Pancreas (tissue), 10 donors: Measurements from ENCODE around the gene SLC12A4. TPM values are rescaled to one million over a fixed set of nuclear protein-coding genes. Genes with fewer than 3 reads are reported as not detected.
A peak's percentile ranks its signal among the peaks of the same experiment; 100 is the strongest.
"Not testable (repeated sequence)": the region's sequence is repeated elsewhere in the genome, so short reads cannot be mapped to it uniquely, and the experiment has no call there.

Experiments used
- ATAC-seq, 4 donors: fragments of 200-7000 bp; cut with Tn5 transposase; one replicate each; pipeline versions ENCODE4 v1.8.0 to v1.9.1; 2020; ENCODE audit warnings: mild to moderate bottlenecking in 4 of 4, moderate library complexity in 4 of 4
- DNase-seq, 6 donors: peaks; one replicate each; pipeline ENCODE4 v3.0.0-alpha.2; 2020
- FAIRE-seq: peaks from 2 replicates; lab custom pipeline; 2012; peaks lifted over from hg19 to GRCh38; lab: Jason Lieb, UNC
- H3K27ac ChIP-seq, 4 donors: fragments of 200-600 bp; sonication (generic); 1 replicate in 3 of 4; 2 replicates in 1 of 4; pipeline versions ENCODE4 v1.5.0 to v1.8.0; 2020
- H3K27me3 ChIP-seq, 4 donors: fragments of 200-600 bp; one replicate each; pipeline ENCODE4 v1.8.0; 2021
- H3K36me3 ChIP-seq, 3 donors: fragments of 200-600 bp; sonication (generic) in 1 of 3; one replicate each; pipeline versions ENCODE4 v1.5.0 to v1.8.0; 2020 to 2021
- H3K4me1 ChIP-seq, 3 donors: fragments of 200-600 bp; one replicate each; pipeline ENCODE4 v1.8.0; 2021
- H3K4me3 ChIP-seq, 4 donors: fragments of 200-600 bp; sonication (generic) in 2 of 4; one replicate each; pipeline versions ENCODE4 v1.5.0 to v1.8.0; 2020 to 2021
- H3K9me3 ChIP-seq, 4 donors: fragments of 200-600 bp; one replicate each; pipeline ENCODE4 v1.8.0; 2021
- WGBS, 2 donors: extraction: QIAGEN DNeasy Blood & Tissue Kit; methylation state at CpG; one replicate each; pipeline ENCODE4 v1.1.7; 2013; 5-methylcytosine and 5-hydroxymethylcytosine counted together
- intact Hi-C, 3 donors: fragments of 100-400 bp; cut with DNase I; formaldehyde crosslinking; loops; one replicate each; pipeline versions ENCODE4 v1.11.1 to v1.14.2; 2022
- polyA plus RNA-seq, 2 donors: library from polyadenylated mRNA; stranded (reverse); fragments of 200-250 nt; gene quantifications; one replicate each; pipeline ENCODE4 v1.2.3, GENCODE V29; 2013
- total RNA-seq, 6 donors: library from RNA; stranded (reverse); fragmentation: NEBNext Ultra II Directional in 4 of 6; extraction: Animal tissue kit (Norgen Biotek cat#: 25700) in 4 of 6; gene quantifications; one replicate each; pipeline versions ENCODE4 v1.2.1 to v1.2.4, GENCODE V29; 2021 to 2023
- TF ChIP-seq, protein P1 (sequence below), 4 donors: fragments of 200-600 bp; sonication (generic) in 3 of 4; IDR thresholded peaks; one replicate each; pipeline versions ENCODE4 v1.5.0 to v1.8.0; 2021; ENCODE audit warnings: antibody characterized with exemption in 4 of 4
- donor health status: healthy with polysubstance abuse.
- donor health status: DM: no; HTN: no; CAD: no; lungs with moderate emphysema.
- donor health status: DM: no; HTN: no; CAD: no.
- donor health status: control.
- donor health status: control.
- donor health status: Bipolar disorder and iron deficiency.
- donor health status: DM: yes; HTN: yes; CAD: no.
- donor health status: DM: no; HTN: no; CAD: no.
- donor health status: DM: no; HTN: no; CAD: no.
- donor health status: DM: yes; HTN: yes; CAD: no.

Gene SLC12A4
- total and polyA plus RNA-seq, 8 donors: 15.8 to 46.4 (median 27.9) TPM

DNA sequence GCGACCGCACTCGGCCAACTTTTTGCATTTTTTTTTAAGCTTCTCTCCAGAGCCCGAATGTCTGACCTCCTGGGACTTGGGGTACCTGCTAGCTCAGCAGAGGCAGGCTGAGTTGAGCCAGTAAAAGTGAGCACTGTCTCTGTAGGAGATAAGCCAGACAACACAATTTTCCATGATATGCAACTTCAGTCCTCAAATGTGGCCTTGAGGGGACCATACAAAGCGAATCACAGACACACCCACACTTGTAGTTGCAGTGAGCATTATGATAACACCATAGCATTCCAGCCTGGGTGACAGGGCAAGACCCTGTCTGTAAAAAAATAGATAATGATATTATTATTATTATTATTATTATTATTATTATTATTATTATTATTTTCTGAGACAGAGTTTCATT lies 28.2 kb upstream of the SLC12A4 start:
- intact Hi-C loops: no loop called here

DNA sequence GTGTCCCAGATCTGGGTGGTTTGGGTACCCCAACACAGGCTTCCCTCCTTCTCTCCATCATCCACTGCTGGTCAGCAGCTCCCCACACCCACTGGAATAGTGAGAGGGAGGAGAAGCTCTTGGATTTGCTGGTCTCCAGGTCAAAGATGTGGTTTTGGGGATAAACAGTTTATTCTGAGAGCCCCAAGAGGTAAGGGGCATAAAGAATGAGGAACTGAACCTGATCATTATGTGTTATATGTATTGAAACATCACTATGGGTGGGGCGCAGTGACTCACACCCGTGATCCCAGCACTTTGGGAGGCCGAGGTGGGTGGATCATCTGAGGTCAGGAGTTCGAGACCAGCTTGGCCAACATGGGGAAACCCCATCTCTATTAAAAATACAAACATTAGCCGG lies 27.0 kb upstream of the SLC12A4 start:
- peaks cover 0 to 6% (median 0%) of the 10 kb centered on the region in 3 donors for H3K4me1 ChIP-seq
- FAIRE-seq: no peak
- TF ChIP-seq, protein P1, sequence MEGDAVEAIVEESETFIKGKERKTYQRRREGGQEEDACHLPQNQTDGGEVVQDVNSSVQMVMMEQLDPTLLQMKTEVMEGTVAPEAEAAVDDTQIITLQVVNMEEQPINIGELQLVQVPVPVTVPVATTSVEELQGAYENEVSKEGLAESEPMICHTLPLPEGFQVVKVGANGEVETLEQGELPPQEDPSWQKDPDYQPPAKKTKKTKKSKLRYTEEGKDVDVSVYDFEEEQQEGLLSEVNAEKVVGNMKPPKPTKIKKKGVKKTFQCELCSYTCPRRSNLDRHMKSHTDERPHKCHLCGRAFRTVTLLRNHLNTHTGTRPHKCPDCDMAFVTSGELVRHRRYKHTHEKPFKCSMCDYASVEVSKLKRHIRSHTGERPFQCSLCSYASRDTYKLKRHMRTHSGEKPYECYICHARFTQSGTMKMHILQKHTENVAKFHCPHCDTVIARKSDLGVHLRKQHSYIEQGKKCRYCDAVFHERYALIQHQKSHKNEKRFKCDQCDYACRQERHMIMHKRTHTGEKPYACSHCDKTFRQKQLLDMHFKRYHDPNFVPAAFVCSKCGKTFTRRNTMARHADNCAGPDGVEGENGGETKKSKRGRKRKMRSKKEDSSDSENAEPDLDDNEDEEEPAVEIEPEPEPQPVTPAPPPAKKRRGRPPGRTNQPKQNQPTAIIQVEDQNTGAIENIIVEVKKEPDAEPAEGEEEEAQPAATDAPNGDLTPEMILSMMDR (IDR thresholded peaks at IDR 0.05): no peak
- no peak for ATAC-seq
- no peaks in the 10 kb centered on the region for H3K27me3 ChIP-seq
- no peaks in the 10 kb centered on the region for H3K9me3 ChIP-seq
- intact Hi-C loops: no loop called here
- no peak overlapping the region for H3K4me3 ChIP-seq
- WGBS, 2 donors: 77 to 85% methylated on average over 5 of the region's 5 CpGs
- H3K27ac ChIP-seq: no peak overlapping the region
- no peaks in the 10 kb centered on the region for H3K36me3 ChIP-seq
- no peak for DNase-seq

More for the DNA sequence above, 28.2 kb upstream of the SLC12A4 start:
- no peak overlapping the region for H3K4me3 ChIP-seq
- 77 to 90% methylated on average over 5 of the region's 5 CpGs for WGBS, 2 donors
- no peak for DNase-seq
- no peaks in the 10 kb centered on the region for H3K27me3 ChIP-seq
- no peak for ATAC-seq
- TF ChIP-seq, protein P1 (IDR thresholded peaks at IDR 0.05): no peak
- no peaks in the 10 kb centered on the region for H3K36me3 ChIP-seq
- H3K4me1 ChIP-seq: peaks cover 0 to 6% (median 0%) of the 10 kb centered on the region in 3 donors
- H3K9me3 ChIP-seq: no peaks in the 10 kb centered on the region
- H3K27ac ChIP-seq: no peak overlapping the region
- no peak for FAIRE-seq

DNA sequence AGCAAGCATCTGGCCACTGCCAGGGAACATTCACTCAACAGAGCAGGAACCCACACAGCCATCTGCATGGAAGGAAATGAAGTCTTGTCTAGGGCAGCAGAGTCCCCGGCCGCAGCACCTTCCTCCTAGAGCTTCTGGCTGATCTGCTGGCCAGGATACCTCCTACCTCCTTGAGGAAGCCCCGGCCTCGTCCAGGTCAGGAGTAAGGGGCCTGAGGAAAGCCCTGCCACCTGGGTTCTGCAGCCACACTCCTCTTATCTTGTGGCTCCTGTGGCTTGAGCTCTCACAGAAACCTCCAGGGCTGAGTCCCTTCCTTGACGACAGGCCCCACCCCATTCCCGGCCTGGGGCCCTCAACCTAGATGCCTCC lies 25.6 kb upstream of the SLC12A4 start:
- H3K27ac ChIP-seq: peak overlapping the region in 1 of 4 donors; percentile 47
- ATAC-seq: peak in 2 of 4 donors; percentile 8 to 11

DNA sequence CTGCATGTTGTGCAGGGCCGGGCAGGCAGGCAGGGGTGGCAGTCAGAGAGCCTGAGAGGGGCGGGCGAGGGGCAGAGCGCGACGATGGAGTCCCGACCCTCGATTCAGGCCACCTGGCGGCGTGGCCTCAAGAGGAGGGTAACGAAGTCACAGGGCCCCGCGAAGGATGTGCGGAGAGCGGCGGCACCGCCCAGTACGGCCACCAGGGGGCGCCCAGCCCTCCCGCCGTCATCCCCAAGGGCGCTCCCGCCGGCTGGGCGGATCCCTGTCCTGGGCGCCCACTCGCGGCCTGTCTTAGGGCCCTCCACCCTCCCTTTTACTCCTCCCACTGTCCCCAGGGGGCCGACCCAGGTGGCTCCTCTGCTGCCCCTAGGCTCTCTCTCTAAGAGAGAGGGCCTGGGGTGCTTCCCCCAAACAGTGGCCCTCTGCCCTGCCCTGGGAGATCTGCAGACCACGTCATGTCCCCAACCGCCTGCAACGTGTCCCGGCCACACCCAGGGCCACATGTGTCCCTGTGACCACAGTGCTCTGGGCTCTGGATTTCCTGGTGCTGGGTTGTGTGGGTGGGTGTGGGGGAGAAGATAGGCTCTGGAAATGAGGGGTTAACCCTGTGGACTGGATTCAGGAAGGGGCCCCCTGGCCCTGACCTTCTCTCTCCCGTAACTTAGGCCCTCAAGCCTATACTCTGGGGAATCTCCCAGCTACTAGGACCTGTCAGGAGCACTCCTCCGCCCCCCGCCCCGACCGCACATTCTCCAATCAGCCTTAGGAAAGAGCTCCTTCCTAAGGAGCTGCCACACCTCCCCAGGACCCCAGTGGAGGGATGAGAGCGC lies 25.0 kb upstream of the SLC12A4 start:
- H3K4me3 ChIP-seq: peak overlapping the region in 3 of 4 donors; percentile 23 to 35 (median 28)
- H3K27ac ChIP-seq: peak overlapping the region in 2 of 4 donors; percentile 39 to 47
- H3K9me3 ChIP-seq: no peaks in the 10 kb centered on the region
- FAIRE-seq (no peak), ATAC-seq (peak; percentile 97 to 98 (median 98)), DNase-seq (peak in 5 of 6 donors; percentile 61 to 91 (median 73))
- intact Hi-C loops: no loop called here
- H3K36me3 ChIP-seq: no peaks in the 10 kb centered on the region
- TF ChIP-seq, protein P1 (IDR thresholded peaks at IDR 0.05): peak; percentile 97 to 100 (median 99)
- WGBS, 2 donors: 14 to 15% methylated on average over 39 of the region's 39 CpGs
- peaks cover 0 to 6% (median 0%) of the 10 kb centered on the region in 3 donors for H3K4me1 ChIP-seq
- H3K27me3 ChIP-seq: no peaks in the 10 kb centered on the region

More for the DNA sequence above, 25.6 kb upstream of the SLC12A4 start:
- H3K4me1 ChIP-seq, FAIRE-seq, H3K4me3 ChIP-seq, H3K27me3 ChIP-seq, DNase-seq, H3K9me3 ChIP-seq, H3K36me3 ChIP-seq, intact Hi-C loops: not testable (repeated sequence)
- 78 to 86% methylated on average over 2 to 6 of the region's 6 CpGs for WGBS, 2 donors

DNA sequence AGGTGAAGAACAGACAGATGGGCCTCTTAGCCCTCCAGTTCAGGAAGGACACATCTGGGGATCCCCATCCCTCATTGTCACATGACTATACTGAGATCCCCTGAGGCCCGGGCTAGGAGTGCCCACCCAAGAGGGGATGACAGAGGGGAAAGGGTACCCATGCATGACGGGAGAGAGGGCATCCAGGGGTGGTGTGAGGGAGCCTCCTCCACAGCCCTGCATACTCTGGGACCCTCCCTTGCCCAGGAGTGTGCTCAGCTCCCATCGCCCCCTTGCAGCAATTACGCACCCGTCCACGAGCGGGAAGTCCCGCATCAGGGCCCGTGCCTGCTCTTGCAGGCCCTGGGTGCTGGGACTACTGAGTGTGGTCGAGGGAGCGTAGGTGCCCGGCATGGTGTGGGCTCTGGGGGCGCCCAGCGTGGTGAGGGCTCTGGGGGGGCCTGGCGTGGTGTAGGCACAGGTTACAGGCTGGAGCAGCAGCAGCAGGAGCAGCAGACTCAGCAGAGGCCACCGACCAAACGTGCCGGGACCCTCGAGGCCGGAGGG lies 24.3 kb upstream of the SLC12A4 start:
- H3K4me3 ChIP-seq: no peak overlapping the region

More for the DNA sequence above, 24.3 kb upstream of the SLC12A4 start:
- WGBS, 2 donors: 51 to 55% methylated on average over 20 of the region's 20 CpGs
- Histone ChIP-seq H3K4me1 (peaks cover 0 to 6% (median 0%) of the 10 kb centered on the region in 3 donors), H3K9me3 (no peaks in the 10 kb centered on the region), H3K27me3 (no peaks in the 10 kb centered on the region), H3K27ac (no peak overlapping the region), H3K36me3 (no peaks in the 10 kb centered on the region)
- no peak for FAIRE-seq
- TF ChIP-seq, protein P1 (IDR thresholded peaks at IDR 0.05): no peak
- ATAC-seq: peak in 1 of 4 donors; percentile 2
- intact Hi-C loops: no loop called here
- peak in 1 of 6 donors; percentile 87 for DNase-seq
